Panc1 (cell line): Measurements from ENCODE around the gene LAIR1. TPM values are rescaled to one million over a fixed set of nuclear protein-coding genes. Genes with fewer than 3 reads are reported as not detected.

Source experiments
- ATAC-seq: fragments of 200-7000 bp; cut with Tn5 transposase; 2 replicates; pipeline ENCODE4 v1.9.1; 2020; ENCODE audit warnings: mild to moderate bottlenecking, moderate library complexity
- BruUV-seq: library from RNA; stranded (reverse); fragments of 400-500 nt; replicated peaks from 2 replicates; lab custom pipeline; 2021; lab: Mats Ljungman, UMichigan
- CTCF ChIA-PET: fragments of 300-600 bp; sonication (Branson Sonifier 250); formaldehyde crosslinking; loops from one replicate; lab custom pipeline; 2022; ENCODE audit warnings: antibody characterized with exemption; lab: Charles Lee
- POLR2A ChIA-PET: fragments of 300-600 bp; sonication (Branson Sonifier 250); formaldehyde crosslinking; loops from one replicate; lab custom pipeline; 2022; ENCODE audit warnings: antibody characterized with exemption; lab: Charles Lee
- DNase-seq: peaks from one replicate; pipeline ENCODE4 v3.0.0-alpha.2; 2010; ENCODE audit warnings: low read depth, low spot score
- H3K27ac ChIP-seq: 2 replicates; pipeline ENCODE4 v1.5.1; 2011; ENCODE audit warnings: mild to moderate bottlenecking, low read length, inconsistent platforms
- H3K27me3 ChIP-seq: fragments of 200-500 bp; sonication (Bioruptor generic); 2 replicates; pipeline ENCODE4 v1.6.0; 2014; ENCODE audit warnings: low read length, inconsistent platforms; ENCODE audit not compliant: control insufficient read depth, insufficient read depth
- H3K36me3 ChIP-seq: fragments of 200-500 bp; sonication (Bioruptor generic); 2 replicates; pipeline ENCODE4 v1.5.1; 2014; ENCODE audit warnings: inconsistent platforms, mild to moderate bottlenecking, low read length, moderate library complexity; ENCODE audit not compliant: control insufficient read depth, insufficient read depth
- H3K4me1 ChIP-seq: 2 replicates; pipeline ENCODE4 v1.5.1; 2011; ENCODE audit warnings: inconsistent platforms, mild to moderate bottlenecking, low read length, moderate library complexity; ENCODE audit not compliant: control insufficient read depth, insufficient read depth
- H3K4me3 ChIP-seq, 2 experiments: 2 replicates each; pipeline ENCODE4 v1.5.1; 2011 to 2012; ENCODE audit warnings: low read depth in 2 of 2, low read length in 2 of 2, mild to moderate bottlenecking in 2 of 2, inconsistent platforms in 1 of 2, moderate library complexity in 1 of 2
- H3K9me3 ChIP-seq: fragments of 200-500 bp; sonication (Bioruptor generic); 2 replicates; pipeline ENCODE4 v1.5.1; 2014; ENCODE audit warnings: low read depth, mild to moderate bottlenecking, inconsistent platforms, low read length, moderate library complexity; ENCODE audit not compliant: control insufficient read depth, insufficient read depth
- POLR2AphosphoS5 ChIP-seq: IDR thresholded peaks from 2 replicates; pipeline ENCODE4 v1.6.1; 2012; ENCODE audit warnings: mild to moderate bottlenecking, low read depth, low read length, moderate library complexity
- SIN3A ChIP-seq: IDR thresholded peaks from 2 replicates; pipeline ENCODE4 v1.6.1; 2012; ENCODE audit warnings: low read depth, mild to moderate bottlenecking, low read length, moderate library complexity, borderline replicate concordance; ENCODE audit not compliant: insufficient read depth
- TCF7L2 ChIP-seq: IDR thresholded peaks from 2 replicates; pipeline ENCODE4 v1.6.1; 2011; ENCODE audit warnings: mild to moderate bottlenecking, low read depth, low read length, inconsistent platforms
- in situ Hi-C: cut with HindIII; loops from 2 replicates; pipeline ENCODE4 v1.10.0; 2016; ENCODE audit warnings: low sequenced_read_pairs, low pct_unique_long_range_greater_than_20kb
- intact Hi-C: fragments of 100-400 bp; cut with micrococcal nuclease; formaldehyde crosslinking; loops from one replicate; pipeline ENCODE4 v1.10.0; 2022; ENCODE audit not compliant: unreplicated experiment
- total RNA-seq: library from RNA; stranded (reverse); gene quantifications from one replicate; pipeline ENCODE4 v1.2.1, GENCODE V29; 2021; ENCODE audit not compliant: unreplicated experiment
- TF ChIP-seq, protein P1 (sequence below), 2 experiments: IDR thresholded peaks; 2 replicates each; pipeline ENCODE4 v1.6.1; 2011 to 2012; ENCODE audit warnings: low read depth in 2 of 2, control low read depth in 1 of 2, low read length in 1 of 2, mild to moderate bottlenecking in 1 of 2, moderate library complexity in 1 of 2; ENCODE audit not compliant: insufficient read depth in 1 of 2
- TF ChIP-seq, protein P2 (sequence below): fragments of 450-650 bp; IDR thresholded peaks from 2 replicates; pipeline ENCODE4 v1.5.1; 2017; ENCODE audit warnings: mild to moderate bottlenecking

LAIR1 gene
- total RNA-seq, 1 experiment from 2014 or later: 0.05 TPM

DNA sequence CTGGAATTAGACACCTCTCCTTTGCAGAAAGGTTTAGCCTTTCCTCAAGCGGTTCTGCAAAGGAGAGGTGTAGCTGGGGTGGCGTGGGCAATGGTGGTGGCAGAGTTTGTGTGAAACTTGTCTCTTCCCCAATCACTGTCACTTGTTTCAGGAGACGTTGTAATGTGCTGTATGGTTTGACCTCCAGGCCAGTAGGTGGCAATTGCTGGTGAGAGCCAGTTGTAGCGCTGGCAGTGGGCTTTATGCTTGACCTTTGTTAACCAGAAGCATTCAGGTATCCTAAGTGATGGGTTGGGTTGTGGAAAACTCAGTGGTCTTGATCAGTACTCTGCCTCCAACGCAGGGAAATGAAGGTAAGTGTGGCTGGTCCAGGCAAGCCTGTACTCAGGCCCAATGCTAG lies 39.1 kb downstream of the LAIR1 start:
- POLR2A ChIA-PET: no interaction called here
- Histone ChIP-seq H3K9me3 (no peaks in the 10 kb centered on the region), H3K36me3 (no peaks in the 10 kb centered on the region), H3K27me3 (peaks cover 7% of the 10 kb centered on the region; the same call in 1 of the 2 replicates), H3K27ac (no peak overlapping the region), H3K4me1 (no peaks in the 10 kb centered on the region), H3K4me3 (no peak overlapping the region)
- DNase-seq (no peak), ATAC-seq (peak; percentile 56)
- no peak for TF ChIP-seq POLR2AphosphoS5
- TF ChIP-seq, protein P1, sequence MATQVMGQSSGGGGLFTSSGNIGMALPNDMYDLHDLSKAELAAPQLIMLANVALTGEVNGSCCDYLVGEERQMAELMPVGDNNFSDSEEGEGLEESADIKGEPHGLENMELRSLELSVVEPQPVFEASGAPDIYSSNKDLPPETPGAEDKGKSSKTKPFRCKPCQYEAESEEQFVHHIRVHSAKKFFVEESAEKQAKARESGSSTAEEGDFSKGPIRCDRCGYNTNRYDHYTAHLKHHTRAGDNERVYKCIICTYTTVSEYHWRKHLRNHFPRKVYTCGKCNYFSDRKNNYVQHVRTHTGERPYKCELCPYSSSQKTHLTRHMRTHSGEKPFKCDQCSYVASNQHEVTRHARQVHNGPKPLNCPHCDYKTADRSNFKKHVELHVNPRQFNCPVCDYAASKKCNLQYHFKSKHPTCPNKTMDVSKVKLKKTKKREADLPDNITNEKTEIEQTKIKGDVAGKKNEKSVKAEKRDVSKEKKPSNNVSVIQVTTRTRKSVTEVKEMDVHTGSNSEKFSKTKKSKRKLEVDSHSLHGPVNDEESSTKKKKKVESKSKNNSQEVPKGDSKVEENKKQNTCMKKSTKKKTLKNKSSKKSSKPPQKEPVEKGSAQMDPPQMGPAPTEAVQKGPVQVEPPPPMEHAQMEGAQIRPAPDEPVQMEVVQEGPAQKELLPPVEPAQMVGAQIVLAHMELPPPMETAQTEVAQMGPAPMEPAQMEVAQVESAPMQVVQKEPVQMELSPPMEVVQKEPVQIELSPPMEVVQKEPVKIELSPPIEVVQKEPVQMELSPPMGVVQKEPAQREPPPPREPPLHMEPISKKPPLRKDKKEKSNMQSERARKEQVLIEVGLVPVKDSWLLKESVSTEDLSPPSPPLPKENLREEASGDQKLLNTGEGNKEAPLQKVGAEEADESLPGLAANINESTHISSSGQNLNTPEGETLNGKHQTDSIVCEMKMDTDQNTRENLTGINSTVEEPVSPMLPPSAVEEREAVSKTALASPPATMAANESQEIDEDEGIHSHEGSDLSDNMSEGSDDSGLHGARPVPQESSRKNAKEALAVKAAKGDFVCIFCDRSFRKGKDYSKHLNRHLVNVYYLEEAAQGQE (IDR thresholded peaks at IDR 0.05; ENCODE audit: insufficient read depth in 1 of 2, low read depth in 2 of 2, low read length in 1 of 2): no peak
- no peak for TF ChIP-seq SIN3A
- no peak for TF ChIP-seq TCF7L2
- TF ChIP-seq, protein P2, sequence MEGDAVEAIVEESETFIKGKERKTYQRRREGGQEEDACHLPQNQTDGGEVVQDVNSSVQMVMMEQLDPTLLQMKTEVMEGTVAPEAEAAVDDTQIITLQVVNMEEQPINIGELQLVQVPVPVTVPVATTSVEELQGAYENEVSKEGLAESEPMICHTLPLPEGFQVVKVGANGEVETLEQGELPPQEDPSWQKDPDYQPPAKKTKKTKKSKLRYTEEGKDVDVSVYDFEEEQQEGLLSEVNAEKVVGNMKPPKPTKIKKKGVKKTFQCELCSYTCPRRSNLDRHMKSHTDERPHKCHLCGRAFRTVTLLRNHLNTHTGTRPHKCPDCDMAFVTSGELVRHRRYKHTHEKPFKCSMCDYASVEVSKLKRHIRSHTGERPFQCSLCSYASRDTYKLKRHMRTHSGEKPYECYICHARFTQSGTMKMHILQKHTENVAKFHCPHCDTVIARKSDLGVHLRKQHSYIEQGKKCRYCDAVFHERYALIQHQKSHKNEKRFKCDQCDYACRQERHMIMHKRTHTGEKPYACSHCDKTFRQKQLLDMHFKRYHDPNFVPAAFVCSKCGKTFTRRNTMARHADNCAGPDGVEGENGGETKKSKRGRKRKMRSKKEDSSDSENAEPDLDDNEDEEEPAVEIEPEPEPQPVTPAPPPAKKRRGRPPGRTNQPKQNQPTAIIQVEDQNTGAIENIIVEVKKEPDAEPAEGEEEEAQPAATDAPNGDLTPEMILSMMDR: no peak
- CTCF ChIA-PET: interaction anchor here (1.8 to 2.4 kb wide), 2 partner anchors 9 to 66 kb away, joined by 6 to 7 read pairs; no protein-coding TSS in a partner anchor
- BruUV-seq: no TSS peak
- intact Hi-C loops: no loop called here
- in situ Hi-C loops: no loop called here

DNA sequence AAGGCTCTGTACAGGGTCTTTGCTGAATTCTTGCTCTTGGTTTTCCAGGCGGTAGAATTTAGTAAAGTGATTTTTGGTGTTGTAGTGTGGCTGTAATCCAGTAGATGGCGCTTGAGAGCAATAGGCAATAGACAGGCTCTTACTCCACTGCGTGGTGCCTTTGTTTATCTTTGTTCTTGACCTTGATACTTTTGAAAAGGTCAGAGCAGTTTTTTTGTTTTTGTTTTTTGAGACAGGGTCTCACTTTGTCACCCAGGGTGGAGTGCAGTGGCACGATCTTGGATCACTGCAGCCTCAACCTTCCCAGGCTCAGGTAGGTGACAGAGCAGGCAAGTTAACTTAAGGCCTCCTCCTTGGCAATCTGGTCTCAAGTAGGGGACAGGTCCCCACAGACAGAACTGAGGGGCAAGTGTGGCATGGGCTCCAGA lies 39.5 kb downstream of the LAIR1 start:
- intact Hi-C loops: no loop called here
- H3K36me3 ChIP-seq: no peaks in the 10 kb centered on the region
- peak; percentile 82 for ATAC-seq

More for the DNA sequence above, 39.5 kb downstream of the LAIR1 start:
- Histone ChIP-seq H3K4me1 (no peaks in the 10 kb centered on the region), H3K4me3 (no peak overlapping the region), H3K9me3 (no peaks in the 10 kb centered on the region), H3K27me3 (peaks cover 7% of the 10 kb centered on the region; the same call in 1 of the 2 replicates), H3K27ac (no peak overlapping the region)
- TF ChIP-seq, protein P2: peak; percentile 98
- TF ChIP-seq SIN3A (no peak), TCF7L2 (no peak)
- ChIA-PET POLR2A (no interaction called here), CTCF (interaction anchor here (0.7 to 2.4 kb wide), 3 partner anchors 9 to 66 kb away, joined by 4 to 7 read pairs (median 6); no protein-coding TSS in a partner anchor)
- no TSS peak for BruUV-seq
- peak; percentile 53 for DNase-seq
- in situ Hi-C loops: no loop called here
